Kidney (tissue), 14 donors: ENCODE data around the gene PDCD2L. TPM values are rescaled to one million over a fixed set of nuclear protein-coding genes. Genes with fewer than 3 reads are reported as not detected.

Source experiments
- DNase-seq, 5 donors: peaks; one replicate each; pipeline ENCODE4 v3.0.0-alpha.2; 2013 to 2020
- FAIRE-seq: peaks from 2 replicates; lab custom pipeline; 2012; peaks lifted over from hg19 to GRCh38; lab: Jason Lieb, UNC
- H3K27ac ChIP-seq, 2 donors: one replicate each; pipeline ENCODE4 v1.7.0; 2013; ENCODE audit warnings: low read depth in 2 of 2, low read length in 2 of 2, inconsistent platforms in 1 of 2
- H3K27me3 ChIP-seq: one replicate; pipeline ENCODE4 v1.7.1; 2013; ENCODE audit warnings: low read length, inconsistent platforms; ENCODE audit not compliant: control insufficient read depth, insufficient read depth
- H3K36me3 ChIP-seq, 3 donors: one replicate each; pipeline versions ENCODE4 v1.7.0 to v1.7.1; 2013; ENCODE audit warnings: low read length in 3 of 3, control low read depth in 1 of 3, inconsistent platforms in 1 of 3; ENCODE audit not compliant: insufficient read depth in 3 of 3, control insufficient read depth in 2 of 3
- H3K4me1 ChIP-seq, 3 donors: one replicate each; pipeline versions ENCODE4 v1.7.0 to v1.7.1; 2013; ENCODE audit warnings: low read length in 3 of 3, inconsistent platforms in 1 of 3, low read depth in 1 of 3; ENCODE audit not compliant: control insufficient read depth in 2 of 3, insufficient read depth in 2 of 3
- H3K4me3 ChIP-seq, 3 donors: one replicate each; pipeline versions ENCODE4 v1.7.0 to v1.8.1; 2013; ENCODE audit warnings: low read length in 3 of 3, control low read depth in 1 of 3, inconsistent platforms in 1 of 3
- H3K9ac ChIP-seq, 3 donors: one replicate each; pipeline versions ENCODE4 v1.7.0 to v1.7.1; 2013; ENCODE audit warnings: low read length in 3 of 3, control low read depth in 1 of 3, inconsistent platforms in 1 of 3
- H3K9me3 ChIP-seq, 3 donors: one replicate each; pipeline versions ENCODE4 v1.7.0 to v1.7.1; 2013; ENCODE audit warnings: low read length in 3 of 3, control low read depth in 1 of 3, inconsistent platforms in 1 of 3; ENCODE audit not compliant: control insufficient read depth in 2 of 3, insufficient read depth in 1 of 3
- intact Hi-C: fragments of 100-400 bp; cut with DNase I; formaldehyde crosslinking; loops from one replicate; pipeline ENCODE4 v1.11.1; 2022
- polyA plus RNA-seq: library from polyadenylated mRNA; stranded (reverse); fragments of 350-450 nt; fragmentation: Illumina TruSeq; extraction: RNeasy Lipid Tissue Mini Kit (QIAGEN cat#74804); gene quantifications from one replicate; pipeline ENCODE4 v1.2.3, GENCODE V29; 2014; ENCODE audit warnings: low read depth, low replicate concordance; ENCODE audit not compliant: insufficient read depth
- total RNA-seq: library from RNA; stranded (reverse); fragmentation: NEBNext Ultra II Directional; extraction: Animal tissue kit (Norgen Biotek cat#: 25700); gene quantifications from one replicate; pipeline ENCODE4 v1.2.1, GENCODE V29; 2021
- TF ChIP-seq, protein P1 (sequence below): IDR thresholded peaks from 3 replicates; pipeline ENCODE4 v1.5.1; 2012; ENCODE audit warnings: mild to moderate bottlenecking, moderate library complexity, borderline replicate concordance; ENCODE audit not compliant: insufficient read depth; ENCODE audit errors: extremely low read depth
- donor health status: control.
- donor health status: control.
- donor health status: control.
- donor health status: control.
- donor health status: control.
- donor health status: DM: yes; HTN: yes; CAD: no.
- donor health status: Normal renal cell carcinoma (clear cell type).

PDCD2L gene
- total and polyA plus RNA-seq, 2 donors from 2014 or later = 5.5 to 6.7 TPM

DNA sequence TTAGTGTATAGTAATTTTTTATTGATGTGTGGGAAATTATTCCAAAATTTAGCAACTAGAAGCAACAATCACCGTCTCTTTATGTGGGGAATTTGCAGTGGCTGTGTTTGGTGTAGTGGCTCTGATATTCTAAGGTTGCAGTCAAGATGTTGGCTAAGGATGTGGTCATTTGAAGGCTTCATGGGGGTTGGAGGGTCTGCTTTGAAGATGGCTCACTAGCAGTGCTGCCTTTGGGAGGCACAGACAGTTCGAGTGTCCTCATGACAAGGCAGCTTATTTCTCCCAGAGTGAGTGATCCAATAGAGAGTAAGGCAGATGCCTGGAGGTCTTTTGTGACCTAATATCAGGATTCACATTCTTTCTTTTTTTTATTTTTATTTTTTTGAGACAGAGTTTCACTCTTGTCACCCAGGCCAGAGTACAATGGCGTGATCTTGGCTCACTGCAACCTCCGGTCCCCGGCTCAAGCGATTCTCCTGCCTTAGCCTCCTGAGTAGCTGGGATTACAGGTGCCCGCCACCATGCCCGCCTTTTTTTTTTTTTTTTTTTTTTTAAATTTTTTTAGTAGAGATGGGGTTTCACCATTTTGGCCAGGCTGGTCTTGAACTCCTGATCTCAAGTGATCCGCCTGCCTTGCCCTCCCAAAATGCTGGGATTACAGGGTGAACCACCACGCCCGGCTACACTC is 30.5 kb upstream of the PDCD2L start:
- H3K4me3 ChIP-seq = no peak overlapping the region
- no peaks in the 10 kb centered on the region for H3K27me3 ChIP-seq
- peaks cover 3 to 33% (median 32%) of the 10 kb centered on the region in 3 donors for H3K36me3 ChIP-seq
- H3K9me3 ChIP-seq = no peaks in the 10 kb centered on the region
- intact Hi-C loops = no loop called here
- H3K4me1 ChIP-seq = peaks cover 0 to 6% (median 0%) of the 10 kb centered on the region in 3 donors
- TF ChIP-seq, protein P1, sequence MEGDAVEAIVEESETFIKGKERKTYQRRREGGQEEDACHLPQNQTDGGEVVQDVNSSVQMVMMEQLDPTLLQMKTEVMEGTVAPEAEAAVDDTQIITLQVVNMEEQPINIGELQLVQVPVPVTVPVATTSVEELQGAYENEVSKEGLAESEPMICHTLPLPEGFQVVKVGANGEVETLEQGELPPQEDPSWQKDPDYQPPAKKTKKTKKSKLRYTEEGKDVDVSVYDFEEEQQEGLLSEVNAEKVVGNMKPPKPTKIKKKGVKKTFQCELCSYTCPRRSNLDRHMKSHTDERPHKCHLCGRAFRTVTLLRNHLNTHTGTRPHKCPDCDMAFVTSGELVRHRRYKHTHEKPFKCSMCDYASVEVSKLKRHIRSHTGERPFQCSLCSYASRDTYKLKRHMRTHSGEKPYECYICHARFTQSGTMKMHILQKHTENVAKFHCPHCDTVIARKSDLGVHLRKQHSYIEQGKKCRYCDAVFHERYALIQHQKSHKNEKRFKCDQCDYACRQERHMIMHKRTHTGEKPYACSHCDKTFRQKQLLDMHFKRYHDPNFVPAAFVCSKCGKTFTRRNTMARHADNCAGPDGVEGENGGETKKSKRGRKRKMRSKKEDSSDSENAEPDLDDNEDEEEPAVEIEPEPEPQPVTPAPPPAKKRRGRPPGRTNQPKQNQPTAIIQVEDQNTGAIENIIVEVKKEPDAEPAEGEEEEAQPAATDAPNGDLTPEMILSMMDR = no peak
- DNase-seq (no peak), FAIRE-seq (no peak)
- no peak overlapping the region for H3K27ac ChIP-seq
- H3K9ac ChIP-seq = no peak overlapping the region

DNA sequence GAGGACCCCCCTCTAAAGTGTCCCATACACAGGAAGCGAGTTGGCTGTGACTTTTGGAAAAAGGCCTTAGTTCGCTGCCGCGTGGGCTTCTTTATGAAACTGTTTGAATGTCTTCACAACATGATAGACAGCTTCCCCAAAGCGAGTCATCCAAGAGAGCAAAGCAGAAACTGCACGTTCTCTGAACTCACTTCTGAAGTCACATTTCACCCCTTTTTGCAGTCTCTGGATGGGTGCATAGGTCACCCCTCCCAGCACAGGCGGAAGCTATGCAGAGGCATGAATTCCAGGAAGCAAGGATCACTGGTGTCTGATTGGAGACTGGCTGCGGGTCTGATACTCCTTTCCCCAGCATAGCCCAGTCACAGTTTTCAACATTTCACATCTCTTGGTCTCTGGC is 28.6 kb upstream of the PDCD2L start:
- Histone ChIP-seq H3K36me3 (peaks cover 0 to 40% (median 40%) of the 10 kb centered on the region in 3 donors), H3K27ac (peak overlapping the region; percentile 10 to 55), H3K4me3 (no peak overlapping the region), H3K27me3 (no peaks in the 10 kb centered on the region), H3K4me1 (peaks cover 0 to 2% (median 0%) of the 10 kb centered on the region in 3 donors), H3K9ac (no peak overlapping the region), H3K9me3 (no peaks in the 10 kb centered on the region)
- TF ChIP-seq, protein P1 = no peak
- intact Hi-C loops = no loop called here
- no peak for DNase-seq
- FAIRE-seq = no peak

DNA sequence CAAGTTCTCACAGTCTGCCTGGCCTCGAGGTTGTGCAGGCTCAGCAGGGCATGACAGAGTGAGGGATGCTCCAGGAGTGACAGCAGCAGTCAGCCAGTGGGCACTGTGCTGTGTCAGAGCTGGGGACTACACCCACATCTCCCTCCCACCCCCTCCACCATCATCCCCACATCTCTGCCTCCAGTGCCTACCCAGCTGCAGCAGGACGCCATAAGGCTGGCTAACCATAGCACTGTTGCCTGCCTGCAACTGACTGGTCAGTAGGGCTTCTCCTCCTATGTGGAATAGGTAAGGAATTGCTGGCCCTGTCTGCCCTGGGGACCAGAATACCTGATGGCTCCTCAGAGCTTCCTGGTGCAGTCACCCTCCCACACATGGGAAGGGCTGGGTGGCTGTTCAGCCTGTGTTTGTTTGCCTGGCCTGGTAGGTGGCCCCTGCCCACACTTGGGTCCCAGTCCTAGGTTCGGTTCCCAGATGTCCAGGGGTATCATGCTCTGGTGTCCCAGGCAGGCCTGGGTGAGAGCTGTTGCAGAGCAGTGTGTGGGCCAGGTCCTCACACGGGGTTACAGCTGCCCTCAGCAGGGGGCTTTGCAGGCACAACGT is 23.5 kb upstream of the PDCD2L start:
- intact Hi-C loops = no loop called here
- no peak for DNase-seq
- Histone ChIP-seq H3K27me3 (no peaks in the 10 kb centered on the region), H3K4me3 (no peak overlapping the region), H3K9me3 (no peaks in the 10 kb centered on the region), H3K4me1 (no peaks in the 10 kb centered on the region), H3K36me3 (peaks cover 5 to 79% (median 65%) of the 10 kb centered on the region in 3 donors), H3K27ac (no peak overlapping the region), H3K9ac (no peak overlapping the region)
- TF ChIP-seq, protein P1 = no peak
- no peak for FAIRE-seq
